Lower lobe of right lung (tissue), 2 donors: ENCODE measurements around the gene AHCTF1. TPM values are rescaled to one million over a fixed set of nuclear protein-coding genes. Genes with fewer than 3 reads are reported as not detected.
"Not testable (repeated sequence)": the region's sequence is repeated elsewhere in the genome, so short reads cannot be mapped to it uniquely, and the experiment has no call there.

Experiments used
- ATAC-seq, 2 donors: fragments of 200-7000 bp; cut with Tn5 transposase; one replicate each; pipeline ENCODE4 v1.9.1; 2020 to 2022; ENCODE audit warnings: mild to moderate bottlenecking in 2 of 2, moderate library complexity in 2 of 2
- DNase-seq: peaks from one replicate; pipeline ENCODE4 v3.0.0-alpha.2; 2020
- H3K27ac ChIP-seq: fragments of 200-600 bp; one replicate; pipeline ENCODE4 v1.8.0; 2022
- H3K27me3 ChIP-seq: fragments of 200-600 bp; one replicate; pipeline ENCODE4 v1.8.0; 2022; ENCODE audit warnings: low read depth
- H3K36me3 ChIP-seq: fragments of 200-600 bp; one replicate; pipeline ENCODE4 v1.8.0; 2022; ENCODE audit warnings: mild to moderate bottlenecking
- H3K4me1 ChIP-seq: fragments of 200-600 bp; one replicate; pipeline ENCODE4 v1.8.0; 2022
- H3K4me3 ChIP-seq: fragments of 200-600 bp; one replicate; pipeline ENCODE4 v1.8.0; 2022; ENCODE audit warnings: mild to moderate bottlenecking
- H3K9me3 ChIP-seq: fragments of 200-600 bp; one replicate; pipeline ENCODE4 v1.8.0; 2022
- CTCF ChIP-seq: fragments of 200-600 bp; IDR thresholded peaks from one replicate; pipeline ENCODE4 v1.8.0; 2022; ENCODE audit warnings: antibody characterized with exemption, mild to moderate bottlenecking
- intact Hi-C: fragments of 100-400 bp; cut with DNase I; formaldehyde crosslinking; loops from one replicate; pipeline ENCODE4 v1.11.0; 2022
- total RNA-seq: library from RNA; stranded (reverse); fragmentation: NEBNext Ultra II Directional; extraction: Animal tissue kit (Norgen Biotek cat#: 25700); gene quantifications from one replicate; pipeline ENCODE4 v1.2.1, GENCODE V29; 2021
- donor health status: DM: no; HTN: yes; CAD: no; lungs with severe emphysema.

AHCTF1 gene
- total RNA-seq, 1 donor from 2014 or later, result 36.0 TPM

- Histone ChIP-seq H3K27me3 (no peaks in the 10 kb centered on the region), H3K4me3 (no peak overlapping the region), H3K9me3 (no peaks in the 10 kb centered on the region), H3K4me1 (no peaks in the 10 kb centered on the region), H3K27ac (no peak overlapping the region), H3K36me3 (no peaks in the 10 kb centered on the region)
- ATAC-seq, result no peak
- intact Hi-C loops, result no loop called here
- no peak for TF ChIP-seq CTCF
- no peak for DNase-seq
These were observed 102.9 kb downstream of the AHCTF1 start for GRCh38 chr1:246828818-246829217.

GRCh38 chr1:246827396-246827795 lies 104.4 kb downstream of the AHCTF1 start:
- Histone ChIP-seq H3K4me3 (no peak overlapping the region), H3K27ac (no peak overlapping the region), H3K9me3 (no peaks in the 10 kb centered on the region), H3K27me3 (no peaks in the 10 kb centered on the region), H3K36me3 (no peaks in the 10 kb centered on the region), H3K4me1 (no peaks in the 10 kb centered on the region)
- ATAC-seq (no peak), DNase-seq (no peak)
- intact Hi-C loops, result no loop called here
- no peak for TF ChIP-seq CTCF

GRCh38 chr1:246825557-246826175 lies 106.1 kb downstream of the AHCTF1 start:
- no peaks in the 10 kb centered on the region for H3K4me1 ChIP-seq

GRCh38 chr1:246824541-246824940 lies 107.2 kb downstream of the AHCTF1 start:
- Histone ChIP-seq H3K36me3 (no peaks in the 10 kb centered on the region), H3K4me3 (no peak overlapping the region), H3K27me3 (no peaks in the 10 kb centered on the region), H3K4me1 (no peaks in the 10 kb centered on the region), H3K9me3 (no peaks in the 10 kb centered on the region), H3K27ac (no peak overlapping the region)
- no peak for TF ChIP-seq CTCF
- DNase-seq (no peak), ATAC-seq (no peak)
- intact Hi-C loops, result no loop called here

More at GRCh38 chr1:246825557-246826175, 106.1 kb downstream of the AHCTF1 start:
- no peak for TF ChIP-seq CTCF
- DNase-seq (no peak), ATAC-seq (no peak)
- no peaks in the 10 kb centered on the region for H3K27me3 ChIP-seq
- no peaks in the 10 kb centered on the region for H3K9me3 ChIP-seq
- no peak overlapping the region for H3K27ac ChIP-seq
- intact Hi-C loops, result no loop called here
- no peak overlapping the region for H3K4me3 ChIP-seq
- no peaks in the 10 kb centered on the region for H3K36me3 ChIP-seq

GRCh38 chr1:246822154-246822553 lies 109.6 kb downstream of the AHCTF1 start:
- intact Hi-C loops, H3K27me3 ChIP-seq, H3K4me1 ChIP-seq, ATAC-seq, H3K36me3 ChIP-seq, H3K4me3 ChIP-seq, H3K9me3 ChIP-seq, H3K27ac ChIP-seq, DNase-seq: not testable (repeated sequence)

- Histone ChIP-seq H3K4me1 (no peaks in the 10 kb centered on the region), H3K36me3 (no peaks in the 10 kb centered on the region), H3K9me3 (no peaks in the 10 kb centered on the region), H3K27me3 (no peaks in the 10 kb centered on the region), H3K4me3 (no peak overlapping the region), H3K27ac (no peak overlapping the region)
- DNase-seq (no peak), ATAC-seq (no peak)
- no peak for TF ChIP-seq CTCF
- intact Hi-C loops, result no loop called here
These were observed 111.1 kb downstream of the AHCTF1 start for GRCh38 chr1:246820666-246821065.

GRCh38 chr1:246817778-246818177 lies 114.0 kb downstream of the AHCTF1 start:
- H3K36me3 ChIP-seq, H3K27me3 ChIP-seq, H3K4me3 ChIP-seq, H3K9me3 ChIP-seq, intact Hi-C loops, DNase-seq, H3K4me1 ChIP-seq, H3K27ac ChIP-seq: not testable (repeated sequence)
- ATAC-seq, result peak in 1 of 2 donors; percentile 56
